IMR-90 (cell line): ENCODE measurements around the gene PABPC1L. TPM values are rescaled to one million over a fixed set of nuclear protein-coding genes. Genes with fewer than 3 reads are reported as not detected.

Experiments used
- ATAC-seq: fragments of 200-7000 bp; cut with Tn5 transposase; 2 replicates; pipeline ENCODE4 v1.9.1; 2020; ENCODE audit warnings: low read depth, mild to moderate bottlenecking, moderate library complexity
- BruUV-seq: library from RNA; stranded (reverse); fragments of 400-500 nt; replicated peaks from 2 replicates; lab custom pipeline; 2021; lab: Mats Ljungman, UMichigan
- CTCF ChIA-PET: fragments of 300-600 bp; formaldehyde crosslinking; extraction: SDS; loops from one replicate; lab custom pipeline; 2021; ENCODE audit warnings: antibody characterized with exemption; lab: Yijun Ruan, JAX
- POLR2A ChIA-PET: fragments of 300-600 bp; sonication (Branson Sonifier 250); formaldehyde crosslinking; loops from one replicate; lab custom pipeline; 2022; ENCODE audit warnings: antibody characterized with exemption; ENCODE audit not compliant: unreplicated experiment; lab: Charles Lee
- DNase-seq: peaks from one replicate; pipeline ENCODE4 v3.0.0; 2013
- H2AFZ ChIP-seq: replicated peaks from 2 replicates; pipeline ENCODE3; 2013; ENCODE audit warnings: low read length, mild to moderate bottlenecking; ENCODE audit not compliant: poor library complexity
- H2AK5ac ChIP-seq: 2 replicates; pipeline ENCODE4 v1.6.1; 2013; ENCODE audit warnings: low read depth, low read length, inconsistent platforms
- H2AK9ac ChIP-seq: replicated peaks from 2 replicates; pipeline ENCODE3; 2013; ENCODE audit warnings: mild to moderate bottlenecking, low read depth, low read length, moderate library complexity; ENCODE audit not compliant: poor library complexity
- H2BK120ac ChIP-seq: 2 replicates; pipeline ENCODE4 v1.6.1; 2013; ENCODE audit warnings: low read depth, low read length, inconsistent platforms
- H2BK15ac ChIP-seq: 3 replicates; pipeline ENCODE4 v1.6.1; 2013; ENCODE audit warnings: low read depth, low read length, inconsistent platforms
- H2BK20ac ChIP-seq: 2 replicates; pipeline ENCODE4 v1.6.1; 2013; ENCODE audit warnings: low read depth, mild to moderate bottlenecking, inconsistent platforms, low read length, moderate library complexity
- H2BK5ac ChIP-seq: 2 replicates; pipeline ENCODE4 v1.6.1; 2013; ENCODE audit warnings: mild to moderate bottlenecking, low read depth, low read length, inconsistent platforms; ENCODE audit not compliant: poor library complexity, severe bottlenecking
- H3K14ac ChIP-seq: replicated peaks from 2 replicates; pipeline ENCODE4 v1.6.1; 2013; ENCODE audit warnings: low read depth, low read length, inconsistent platforms
- H3K18ac ChIP-seq: 2 replicates; pipeline ENCODE4 v1.6.1; 2013; ENCODE audit warnings: low read depth, low read length, control low read depth
- H3K23ac ChIP-seq: 2 replicates; pipeline ENCODE4 v1.6.1; 2013; ENCODE audit warnings: low read depth, low read length, inconsistent platforms
- H3K27ac ChIP-seq: 2 replicates; pipeline ENCODE4 v1.5.1; 2013; ENCODE audit warnings: mild to moderate bottlenecking, control low read depth, low read length; ENCODE audit not compliant: insufficient read depth
- H3K27me3 ChIP-seq: 2 replicates; pipeline ENCODE4 v1.6.1; 2013; ENCODE audit warnings: low read length; ENCODE audit not compliant: control insufficient read depth, insufficient read depth
- H3K36me3 ChIP-seq: 2 replicates; pipeline ENCODE4 v1.6.1; 2013; ENCODE audit warnings: low read length, mixed read lengths; ENCODE audit not compliant: control insufficient read depth, insufficient read depth
- H3K4ac ChIP-seq: 2 replicates; pipeline ENCODE4 v1.6.1; 2013; ENCODE audit warnings: low read depth, low read length, inconsistent platforms
- H3K4me1 ChIP-seq: 2 replicates; pipeline ENCODE4 v1.6.1; 2013; ENCODE audit warnings: low read length, mixed read lengths; ENCODE audit not compliant: control insufficient read depth, insufficient read depth
- H3K4me2 ChIP-seq: 2 replicates; pipeline ENCODE4 v1.6.1; 2013; ENCODE audit warnings: low read depth, mild to moderate bottlenecking, control low read depth, low read length, moderate library complexity
- H3K4me3 ChIP-seq: 2 replicates; pipeline ENCODE4 v1.5.1; 2013; ENCODE audit warnings: low read depth, mild to moderate bottlenecking, control low read depth, low read length, moderate library complexity; ENCODE audit not compliant: insufficient read depth
- H3K56ac ChIP-seq: 2 replicates; pipeline ENCODE4 v1.6.1; 2013; ENCODE audit warnings: low read length, inconsistent platforms; ENCODE audit not compliant: insufficient read depth; ENCODE audit errors: extremely low read depth
- H3K79me1 ChIP-seq, 2 experiments: 2 replicates each; pipeline ENCODE4 v1.6.1; 2013; ENCODE audit warnings: low read length in 2 of 2, inconsistent platforms in 1 of 2, low read depth in 1 of 2
- H3K9ac ChIP-seq: 2 replicates; pipeline ENCODE4 v1.6.1; 2013; ENCODE audit warnings: low read depth, low read length, control low read depth
- H3K9me1 ChIP-seq: 2 replicates; pipeline ENCODE4 v1.6.1; 2013; ENCODE audit warnings: low read length, inconsistent platforms; ENCODE audit not compliant: insufficient read depth
- H3K9me3 ChIP-seq: 2 replicates; pipeline ENCODE4 v1.6.1; 2013; ENCODE audit warnings: low read length; ENCODE audit not compliant: control insufficient read depth, insufficient read depth
- H4K20me1 ChIP-seq: 2 replicates; pipeline ENCODE4 v1.6.1; 2013; ENCODE audit warnings: low read length, inconsistent platforms; ENCODE audit not compliant: insufficient read depth
- H4K5ac ChIP-seq: 2 replicates; pipeline ENCODE4 v1.6.1; 2013; ENCODE audit warnings: mild to moderate bottlenecking, low read depth, low read length, control low read depth
- H4K8ac ChIP-seq, 2 experiments: 2 replicates each; pipeline ENCODE4 v1.6.1; 2013; ENCODE audit warnings: low read depth in 2 of 2, low read length in 2 of 2, control low read depth in 1 of 2, inconsistent platforms in 1 of 2
- H4K91ac ChIP-seq: 2 replicates; pipeline ENCODE4 v1.6.1; 2013; ENCODE audit warnings: low read depth, low read length, inconsistent platforms; ENCODE audit not compliant: insufficient read depth
- BHLHE40 ChIP-seq: fragments of 150-350 bp; IDR thresholded peaks from 2 replicates; pipeline ENCODE4 v1.6.1; 2016; ENCODE audit warnings: mild to moderate bottlenecking, low read depth, low read length
- CEBPB ChIP-seq: IDR thresholded peaks from 2 replicates; pipeline ENCODE4 v1.6.1; 2012; ENCODE audit warnings: low read depth, low read length, improper control_type of control experiment
- CHD1 ChIP-seq: IDR thresholded peaks from 2 replicates; pipeline ENCODE4 v1.6.1; 2012; ENCODE audit warnings: low read depth, low read length, improper control_type of control experiment
- CTCF ChIP-seq: conservative IDR thresholded peaks from 2 replicates; pipeline ENCODE4 v1.5.1; 2012; ENCODE audit warnings: mild to moderate bottlenecking, low read depth, low read length, improper control_type of control experiment
- ELK1 ChIP-seq: fragments of 150-350 bp; IDR thresholded peaks from 2 replicates; pipeline ENCODE4 v1.6.1; 2016; ENCODE audit warnings: low read depth, mild to moderate bottlenecking, low read length, moderate library complexity, borderline replicate concordance
- MAFK ChIP-seq: IDR thresholded peaks from 2 replicates; pipeline ENCODE4 v1.6.1; 2012; ENCODE audit warnings: low read depth, low read length, improper control_type of control experiment
- MAZ ChIP-seq: IDR thresholded peaks from 2 replicates; pipeline ENCODE4 v1.6.1; 2012; ENCODE audit warnings: low read depth, mild to moderate bottlenecking, low read length, improper control_type of control experiment, moderate library complexity, borderline replicate concordance
- MXI1 ChIP-seq: IDR thresholded peaks from 2 replicates; pipeline ENCODE4 v1.6.1; 2012; ENCODE audit warnings: low read depth, mild to moderate bottlenecking, low read length, moderate library complexity, borderline replicate concordance
- NFE2L2 ChIP-seq: fragments of 150-350 bp; IDR thresholded peaks from 2 replicates; pipeline ENCODE4 v1.6.1; 2016; ENCODE audit warnings: low read depth, mild to moderate bottlenecking, low read length
- POLR2A ChIP-seq: IDR thresholded peaks from 2 replicates; pipeline ENCODE4 v1.6.1; 2012; ENCODE audit warnings: mild to moderate bottlenecking, low read depth, low read length
- RAD21 ChIP-seq: IDR thresholded peaks from 2 replicates; pipeline ENCODE4 v1.6.1; 2012; ENCODE audit warnings: low read length, improper control_type of control experiment
- RCOR1 ChIP-seq: IDR thresholded peaks from 2 replicates; pipeline ENCODE4 v1.6.1; 2012; ENCODE audit warnings: mild to moderate bottlenecking, low read length, improper control_type of control experiment; ENCODE audit not compliant: insufficient replicate concordance
- RFX5 ChIP-seq: IDR thresholded peaks from 2 replicates; pipeline ENCODE4 v1.8.0; 2012; ENCODE audit warnings: low read depth, mild to moderate bottlenecking, low read length, moderate library complexity
- USF2 ChIP-seq: fragments of 150-350 bp; IDR thresholded peaks from 2 replicates; pipeline ENCODE4 v1.6.1; 2017; ENCODE audit warnings: mild to moderate bottlenecking, antibody characterized with exemption, low read length, low read depth
- WGBS, 2 experiments: methylation state at CpG; one replicate each; pipeline versions ENCODE4 v1.1.5 to v1.1.7; 2013; ENCODE audit warnings: missing lambda C conversion rate in 2 of 2; ENCODE audit not compliant: insufficient read length in 1 of 2; ENCODE audit errors: extremely low coverage in 2 of 2; 5-methylcytosine and 5-hydroxymethylcytosine counted together
- dilution Hi-C: fragments of 300-500 bp; cut with HindIII; formaldehyde crosslinking; loops from one replicate; pipeline ENCODE4 v1.14.3; 2018; ENCODE audit warnings: low sequenced_read_pairs; ENCODE audit not compliant: unreplicated experiment
- in situ Hi-C: fragments of 300-500 bp; cut with MboI; formaldehyde crosslinking; loops from 3 replicates; pipeline ENCODE4 v1.14.3; 2019; ENCODE audit warnings: low sequenced_read_pairs, inconsistent platforms, mixed read lengths
- intact Hi-C: fragments of 100-400 bp; cut with micrococcal nuclease; formaldehyde crosslinking; loops from 2 replicates; pipeline ENCODE4 v1.10.0; 2022
- polyA plus RNA-seq, 3 experiments: library from polyadenylated mRNA; depleted of rRNA; stranded (reverse); fragments of >200 nt; gene quantifications; 2 replicates each; pipeline ENCODE4 v1.2.3, GENCODE V29; 2012; ENCODE audit warnings: low replicate concordance in 1 of 3
- total RNA-seq: library from RNA; depleted of rRNA; stranded (reverse); fragments of >200 nt; gene quantifications from 2 replicates; pipeline ENCODE4 v1.2.3, GENCODE V29; 2012

The PABPC1L gene
- total and polyA plus RNA-seq, 2 of the 4 experiments (the other 2 are of a cell fraction), result 6.1 to 82.4 TPM

- Histone ChIP-seq H3K4me3 (no peak overlapping the region), H2AFZ (no peak overlapping the region), H3K23ac (no peak overlapping the region), H2BK5ac (no peak overlapping the region), H4K91ac (no peak overlapping the region), H3K4me1 (peaks cover 10% of the 10 kb centered on the region), H3K9me3 (no peaks in the 10 kb centered on the region), H2AK5ac (no peak overlapping the region), H3K9ac (no peak overlapping the region), H2AK9ac (no peak overlapping the region), H3K27ac (no peak overlapping the region), H2BK120ac (no peak overlapping the region), H3K18ac (no peak overlapping the region), H3K27me3 (no peaks in the 10 kb centered on the region), H3K79me1 (peaks cover 13 to 19% of the 10 kb centered on the region in 2 experiments; a peak in 3 of 4 replicates), H4K5ac (no peak overlapping the region), H3K4me2 (no peak overlapping the region), H4K20me1 (no peaks in the 10 kb centered on the region), H3K4ac (no peak overlapping the region), H3K56ac (no peak overlapping the region), H4K8ac (no peak overlapping the region), H3K9me1 (0 out of 2 replicates have a peak, but pooled peaks cover 7% of the 10 kb centered on the region), H2BK15ac (no peak overlapping the region), H3K36me3 (peaks cover 8% of the 10 kb centered on the region), H2BK20ac (no peak overlapping the region), H3K14ac (no peak overlapping the region)
- intact Hi-C loops (no loop called here), dilution Hi-C loops (no loop called here), in situ Hi-C loops (no loop called here)
- CTCF ChIA-PET, result no interaction called here
- POLR2A ChIA-PET, result no interaction called here
- WGBS, 2 experiments, result no CpG with 5 or more reads among the region's 1 CpG
- TF ChIP-seq MAFK, result no peak
- TF ChIP-seq MAZ, result no peak
- no peak for TF ChIP-seq USF2
- TF ChIP-seq NFE2L2, result no peak
- no peak for TF ChIP-seq RCOR1
- TF ChIP-seq ELK1, result no peak
- no peak for TF ChIP-seq RFX5
- no peak for TF ChIP-seq MXI1
- TF ChIP-seq CEBPB, result no peak
- no peak for TF ChIP-seq CTCF
- TF ChIP-seq BHLHE40, result no peak
- no peak for TF ChIP-seq POLR2A
- no peak for TF ChIP-seq CHD1
- TF ChIP-seq RAD21, result no peak
- no TSS peak for BruUV-seq
- DNase-seq (no peak), ATAC-seq (no peak)
Measured at GRCh38 chr20:44988631-44989171, 78.8 kb downstream of the PABPC1L start.
